IMR-90 (cell line): Measurements from ENCODE around the gene TNRC6B. TPM values are rescaled to one million over a fixed set of nuclear protein-coding genes. Genes with fewer than 3 reads are reported as not detected.

ENCODE experiments used
- ATAC-seq: fragments of 200-7000 bp; cut with Tn5 transposase; 2 replicates; pipeline ENCODE4 v1.9.1; 2020; ENCODE audit warnings: low read depth, mild to moderate bottlenecking, moderate library complexity
- BruUV-seq: library from RNA; stranded (reverse); fragments of 400-500 nt; replicated peaks from 2 replicates; lab custom pipeline; 2021; lab: Mats Ljungman, UMichigan
- CTCF ChIA-PET: fragments of 300-600 bp; formaldehyde crosslinking; extraction: SDS; loops from one replicate; lab custom pipeline; 2021; ENCODE audit warnings: antibody characterized with exemption; lab: Yijun Ruan, JAX
- POLR2A ChIA-PET: fragments of 300-600 bp; sonication (Branson Sonifier 250); formaldehyde crosslinking; loops from one replicate; lab custom pipeline; 2022; ENCODE audit warnings: antibody characterized with exemption; ENCODE audit not compliant: unreplicated experiment; lab: Charles Lee
- DNase-seq: peaks from one replicate; pipeline ENCODE4 v3.0.0; 2013
- H2AFZ ChIP-seq: replicated peaks from 2 replicates; pipeline ENCODE3; 2013; ENCODE audit warnings: low read length, mild to moderate bottlenecking; ENCODE audit not compliant: poor library complexity
- H2AK5ac ChIP-seq: 2 replicates; pipeline ENCODE4 v1.6.1; 2013; ENCODE audit warnings: low read depth, low read length, inconsistent platforms
- H2AK9ac ChIP-seq: replicated peaks from 2 replicates; pipeline ENCODE3; 2013; ENCODE audit warnings: mild to moderate bottlenecking, low read depth, low read length, moderate library complexity; ENCODE audit not compliant: poor library complexity
- H2BK120ac ChIP-seq: 2 replicates; pipeline ENCODE4 v1.6.1; 2013; ENCODE audit warnings: low read depth, low read length, inconsistent platforms
- H2BK15ac ChIP-seq: 3 replicates; pipeline ENCODE4 v1.6.1; 2013; ENCODE audit warnings: low read depth, low read length, inconsistent platforms
- H2BK20ac ChIP-seq: 2 replicates; pipeline ENCODE4 v1.6.1; 2013; ENCODE audit warnings: low read depth, mild to moderate bottlenecking, inconsistent platforms, low read length, moderate library complexity
- H2BK5ac ChIP-seq: 2 replicates; pipeline ENCODE4 v1.6.1; 2013; ENCODE audit warnings: mild to moderate bottlenecking, low read depth, low read length, inconsistent platforms; ENCODE audit not compliant: poor library complexity, severe bottlenecking
- H3K14ac ChIP-seq: replicated peaks from 2 replicates; pipeline ENCODE4 v1.6.1; 2013; ENCODE audit warnings: low read depth, low read length, inconsistent platforms
- H3K18ac ChIP-seq: 2 replicates; pipeline ENCODE4 v1.6.1; 2013; ENCODE audit warnings: low read depth, low read length, control low read depth
- H3K23ac ChIP-seq: 2 replicates; pipeline ENCODE4 v1.6.1; 2013; ENCODE audit warnings: low read depth, low read length, inconsistent platforms
- H3K27ac ChIP-seq: 2 replicates; pipeline ENCODE4 v1.5.1; 2013; ENCODE audit warnings: mild to moderate bottlenecking, control low read depth, low read length; ENCODE audit not compliant: insufficient read depth
- H3K27me3 ChIP-seq: 2 replicates; pipeline ENCODE4 v1.6.1; 2013; ENCODE audit warnings: low read length; ENCODE audit not compliant: control insufficient read depth, insufficient read depth
- H3K36me3 ChIP-seq: 2 replicates; pipeline ENCODE4 v1.6.1; 2013; ENCODE audit warnings: low read length, mixed read lengths; ENCODE audit not compliant: control insufficient read depth, insufficient read depth
- H3K4ac ChIP-seq: 2 replicates; pipeline ENCODE4 v1.6.1; 2013; ENCODE audit warnings: low read depth, low read length, inconsistent platforms
- H3K4me1 ChIP-seq: 2 replicates; pipeline ENCODE4 v1.6.1; 2013; ENCODE audit warnings: low read length, mixed read lengths; ENCODE audit not compliant: control insufficient read depth, insufficient read depth
- H3K4me2 ChIP-seq: 2 replicates; pipeline ENCODE4 v1.6.1; 2013; ENCODE audit warnings: low read depth, mild to moderate bottlenecking, control low read depth, low read length, moderate library complexity
- H3K4me3 ChIP-seq: 2 replicates; pipeline ENCODE4 v1.5.1; 2013; ENCODE audit warnings: low read depth, mild to moderate bottlenecking, control low read depth, low read length, moderate library complexity; ENCODE audit not compliant: insufficient read depth
- H3K56ac ChIP-seq: 2 replicates; pipeline ENCODE4 v1.6.1; 2013; ENCODE audit warnings: low read length, inconsistent platforms; ENCODE audit not compliant: insufficient read depth; ENCODE audit errors: extremely low read depth
- H3K79me1 ChIP-seq, 2 experiments: 2 replicates each; pipeline ENCODE4 v1.6.1; 2013; ENCODE audit warnings: low read length in 2 of 2, inconsistent platforms in 1 of 2, low read depth in 1 of 2
- H3K9ac ChIP-seq: 2 replicates; pipeline ENCODE4 v1.6.1; 2013; ENCODE audit warnings: low read depth, low read length, control low read depth
- H3K9me1 ChIP-seq: 2 replicates; pipeline ENCODE4 v1.6.1; 2013; ENCODE audit warnings: low read length, inconsistent platforms; ENCODE audit not compliant: insufficient read depth
- H3K9me3 ChIP-seq: 2 replicates; pipeline ENCODE4 v1.6.1; 2013; ENCODE audit warnings: low read length; ENCODE audit not compliant: control insufficient read depth, insufficient read depth
- H4K20me1 ChIP-seq: 2 replicates; pipeline ENCODE4 v1.6.1; 2013; ENCODE audit warnings: low read length, inconsistent platforms; ENCODE audit not compliant: insufficient read depth
- H4K5ac ChIP-seq: 2 replicates; pipeline ENCODE4 v1.6.1; 2013; ENCODE audit warnings: mild to moderate bottlenecking, low read depth, low read length, control low read depth
- H4K8ac ChIP-seq, 2 experiments: 2 replicates each; pipeline ENCODE4 v1.6.1; 2013; ENCODE audit warnings: low read depth in 2 of 2, low read length in 2 of 2, control low read depth in 1 of 2, inconsistent platforms in 1 of 2
- H4K91ac ChIP-seq: 2 replicates; pipeline ENCODE4 v1.6.1; 2013; ENCODE audit warnings: low read depth, low read length, inconsistent platforms; ENCODE audit not compliant: insufficient read depth
- CEBPB ChIP-seq: IDR thresholded peaks from 2 replicates; pipeline ENCODE4 v1.6.1; 2012; ENCODE audit warnings: low read depth, low read length, improper control_type of control experiment
- ELK1 ChIP-seq: fragments of 150-350 bp; IDR thresholded peaks from 2 replicates; pipeline ENCODE4 v1.6.1; 2016; ENCODE audit warnings: low read depth, mild to moderate bottlenecking, low read length, moderate library complexity, borderline replicate concordance
- FOS ChIP-seq: fragments of 150-350 bp; IDR thresholded peaks from 2 replicates; pipeline ENCODE4 v1.6.1; 2016; ENCODE audit warnings: low read depth, low read length
- MAZ ChIP-seq: IDR thresholded peaks from 2 replicates; pipeline ENCODE4 v1.6.1; 2012; ENCODE audit warnings: low read depth, mild to moderate bottlenecking, low read length, improper control_type of control experiment, moderate library complexity, borderline replicate concordance
- RAD21 ChIP-seq: IDR thresholded peaks from 2 replicates; pipeline ENCODE4 v1.6.1; 2012; ENCODE audit warnings: low read length, improper control_type of control experiment
- RCOR1 ChIP-seq: IDR thresholded peaks from 2 replicates; pipeline ENCODE4 v1.6.1; 2012; ENCODE audit warnings: mild to moderate bottlenecking, low read length, improper control_type of control experiment; ENCODE audit not compliant: insufficient replicate concordance
- SMC3 ChIP-seq: fragments of 150-350 bp; IDR thresholded peaks from 2 replicates; pipeline ENCODE4 v1.6.1; 2016; ENCODE audit warnings: low read depth, mild to moderate bottlenecking, antibody characterized with exemption, low read length, moderate library complexity
- WGBS, 2 experiments: methylation state at CpG; one replicate each; pipeline versions ENCODE4 v1.1.5 to v1.1.7; 2013; ENCODE audit warnings: missing lambda C conversion rate in 2 of 2; ENCODE audit not compliant: insufficient read length in 1 of 2; ENCODE audit errors: extremely low coverage in 2 of 2; 5-methylcytosine and 5-hydroxymethylcytosine counted together
- dilution Hi-C: fragments of 300-500 bp; cut with HindIII; formaldehyde crosslinking; loops from one replicate; pipeline ENCODE4 v1.14.3; 2018; ENCODE audit warnings: low sequenced_read_pairs; ENCODE audit not compliant: unreplicated experiment
- in situ Hi-C: fragments of 300-500 bp; cut with MboI; formaldehyde crosslinking; loops from 3 replicates; pipeline ENCODE4 v1.14.3; 2019; ENCODE audit warnings: low sequenced_read_pairs, inconsistent platforms, mixed read lengths
- intact Hi-C: fragments of 100-400 bp; cut with micrococcal nuclease; formaldehyde crosslinking; loops from 2 replicates; pipeline ENCODE4 v1.10.0; 2022
- polyA plus RNA-seq, 3 experiments: library from polyadenylated mRNA; depleted of rRNA; stranded (reverse); fragments of >200 nt; gene quantifications; 2 replicates each; pipeline ENCODE4 v1.2.3, GENCODE V29; 2012; ENCODE audit warnings: low replicate concordance in 1 of 3
- total RNA-seq: library from RNA; depleted of rRNA; stranded (reverse); fragments of >200 nt; gene quantifications from 2 replicates; pipeline ENCODE4 v1.2.3, GENCODE V29; 2012

The TNRC6B gene
- total and polyA plus RNA-seq, 2 of the 4 experiments (the other 2 are of a cell fraction) = 3.9 to 17.0 TPM

GRCh38 chr22:40312050-40312449 is 134.3 kb downstream of the TNRC6B start:
- DNase-seq (no peak), ATAC-seq (no peak)
- Histone ChIP-seq H3K18ac (peak overlapping the region; percentile 2; the same call in 1 of the 2 replicates), H2BK15ac (peak overlapping the region; percentile 45; the same call in 1 of the 3 replicates), H3K9me3 (no peaks in the 10 kb centered on the region), H2BK5ac (no peak overlapping the region), H3K23ac (0 out of 2 replicates have a peak overlapping the region, but pooled peaks have one; percentile 4), H3K4ac (peak overlapping the region; percentile 31), H2BK120ac (peak overlapping the region; percentile 28; the same call in 1 of the 2 replicates), H2AK5ac (peak overlapping the region; percentile 86), H4K20me1 (peaks cover 7% of the 10 kb centered on the region; the same call in 1 of the 2 replicates), H4K8ac (no peak overlapping the region), H2BK20ac (0 out of 2 replicates have a peak overlapping the region, but pooled peaks have one; percentile 20), H4K91ac (peak overlapping the region; percentile 24; the same call in 1 of the 2 replicates), H3K4me3 (no peak overlapping the region), H3K9ac (no peak overlapping the region), H3K14ac (peak overlapping the region; percentile 10; the same call in 1 of the 2 replicates), H3K4me1 (peaks cover 10% of the 10 kb centered on the region), H2AFZ (no peak overlapping the region), H3K79me1 (peaks cover 0 to 29% of the 10 kb centered on the region in 2 experiments; a peak in 2 of 4 replicates), H3K9me1 (peaks cover 20% of the 10 kb centered on the region), H3K27ac (peak overlapping the region; percentile 22; the same call in 1 of the 2 replicates), H4K5ac (no peak overlapping the region), H3K27me3 (no peaks in the 10 kb centered on the region), H3K36me3 (peaks cover 42% of the 10 kb centered on the region), H3K4me2 (no peak overlapping the region), H2AK9ac (no peak overlapping the region), H3K56ac (no peak overlapping the region)
- no CpG with 5 or more reads among the region's 2 CpGs for WGBS, 2 experiments
- no TSS peak for BruUV-seq
- dilution Hi-C loops = no loop called here
- ChIA-PET POLR2A (no interaction called here), CTCF (interaction anchor here (0.6 kb wide), 2 partner anchors 24 to 30 kb away, joined by 3 read pairs; no protein-coding TSS in a partner anchor)
- intact Hi-C loops = loop anchor here (5.0 kb wide), 1 partner anchor 35 kb away; the partner anchor contains the start of gene ADSL
- in situ Hi-C loops = no loop called here
- TF ChIP-seq RAD21 = no peak
- TF ChIP-seq CEBPB = no peak
- TF ChIP-seq MAZ = no peak
- TF ChIP-seq FOS = no peak
- no peak for TF ChIP-seq RCOR1
- TF ChIP-seq SMC3 = no peak
- TF ChIP-seq ELK1 = no peak
